Limb (tissue), 2 donors: ENCODE measurements around the gene POLR3E.
A peak's percentile ranks its signal among the peaks of the same experiment; 100 is the strongest.
"Not testable (repeated sequence)": the region's sequence is repeated elsewhere in the genome, so short reads cannot be mapped to it uniquely, and the experiment has no call there.

ENCODE experiments used
- DNase-seq, 2 donors: peaks; one replicate each; pipeline ENCODE4 v3.0.0-alpha.2; 2016; ENCODE audit errors: extremely low spot score in 2 of 2

Gene POLR3E

GRCh38 chr16:22292320-22292719, 4.9 kb upstream of the POLR3E start:
- no peak for DNase-seq

- DNase-seq = no peak
These were observed 3.8 kb upstream of the POLR3E start for GRCh38 chr16:22293137-22294106.

GRCh38 chr16:22296225-22297113, 740 bp upstream of the POLR3E start:
- peak in 1 of 2 donors; percentile 5 for DNase-seq

- peak; percentile 80 to 84 for DNase-seq
These were observed 893 bp downstream of the POLR3E start for GRCh38 chr16:22297871-22298733.

GRCh38 chr16:22299036-22299435, 1.8 kb downstream of the POLR3E start:
- no peak for DNase-seq

- peak in 1 of 2 donors; percentile 29 for DNase-seq
These were observed 3.3 kb downstream of the POLR3E start for GRCh38 chr16:22300427-22301071.

GRCh38 chr16:22301423-22301822, 4.2 kb downstream of the POLR3E start:
- not testable (repeated sequence) for DNase-seq

GRCh38 chr16:22302776-22303363, 5.7 kb downstream of the POLR3E start:
- DNase-seq = no peak

- DNase-seq = no peak
These were observed 7.2 kb downstream of the POLR3E start for GRCh38 chr16:22304411-22304810.

- no peak for DNase-seq
These were observed 9.6 kb downstream of the POLR3E start for GRCh38 chr16:22306788-22307187.

- DNase-seq = no peak
These were observed 10.6 kb downstream of the POLR3E start for GRCh38 chr16:22307838-22308237.

- DNase-seq = no peak
These were observed 11.8 kb downstream of the POLR3E start for GRCh38 chr16:22308824-22309520.

GRCh38 chr16:22311520-22311919, 14.3 kb downstream of the POLR3E start:
- DNase-seq = no peak

- no peak for DNase-seq
These were observed 15.9 kb downstream of the POLR3E start for GRCh38 chr16:22312897-22313781.

GRCh38 chr16:22313876-22314470, 16.8 kb downstream of the POLR3E start:
- DNase-seq = no peak

GRCh38 chr16:22314661-22315626, 17.7 kb downstream of the POLR3E start:
- no peak for DNase-seq

GRCh38 chr16:22315979-22316378, 18.8 kb downstream of the POLR3E start:
- DNase-seq = no peak
